Left lung (tissue), 14 donors: ENCODE results near the gene PGM2. TPM values are rescaled to one million over a fixed set of nuclear protein-coding genes. Genes with fewer than 3 reads are reported as not detected.
"Not testable (repeated sequence)": the region's sequence is repeated elsewhere in the genome, so short reads cannot be mapped to it uniquely, and the experiment has no call there.

ENCODE experiments used
- ATAC-seq: fragments of 200-7000 bp; cut with Tn5 transposase; one replicate; pipeline ENCODE4 v1.9.1; 2020; ENCODE audit warnings: moderate library complexity
- DNase-seq, 4 donors: peaks; one replicate each; pipeline ENCODE4 v3.0.0-alpha.2; 2013 to 2020
- H3K27ac ChIP-seq, 2 donors: fragments of 200-600 bp; sonication (generic) in 1 of 2; one replicate each; pipeline versions ENCODE4 v1.5.0 to v1.8.0; 2020 to 2021
- H3K27me3 ChIP-seq, 2 donors: fragments of 200-600 bp; sonication (generic) in 1 of 2; one replicate each; pipeline versions ENCODE4 v1.5.0 to v1.8.0; 2020 to 2021
- H3K36me3 ChIP-seq, 2 donors: fragments of 200-600 bp; sonication (generic) in 1 of 2; one replicate each; pipeline versions ENCODE4 v1.5.0 to v1.8.0; 2020 to 2021
- H3K4me1 ChIP-seq, 2 donors: fragments of 200-600 bp; one replicate each; pipeline ENCODE4 v1.8.0; 2021
- H3K4me3 ChIP-seq, 2 donors: fragments of 200-600 bp; sonication (generic) in 1 of 2; one replicate each; pipeline versions ENCODE4 v1.5.0 to v1.8.0; 2020 to 2021; ENCODE audit warnings: mild to moderate bottlenecking in 1 of 2
- H3K9me3 ChIP-seq, 2 donors: fragments of 200-600 bp; sonication (generic) in 1 of 2; one replicate each; pipeline versions ENCODE4 v1.5.0 to v1.8.0; 2020 to 2021
- intact Hi-C, 2 donors: fragments of 100-400 bp; cut with DNase I; formaldehyde crosslinking; loops; one replicate each; pipeline versions ENCODE4 v1.11.2 to v1.14.2; 2022
- long read RNA-seq, 12 donors: library from polyadenylated mRNA in 2 of 12; unstranded in 2 of 12; transcript quantifications; one replicate each; pipeline ENCODE4 v2.0.0 and lab custom pipeline, GENCODE V29; 2019 to 2026
- polyA plus RNA-seq, 6 donors: library from polyadenylated mRNA; unstranded; fragments of 120-200 nt; gene quantifications; one replicate each; pipeline ENCODE4 v1.2.1, GENCODE V29; 2013; ENCODE audit not compliant: insufficient read length in 6 of 6
- total RNA-seq, 2 donors: library from RNA; stranded (reverse); fragmentation: NEBNext Ultra II Directional; extraction: Animal tissue kit (Norgen Biotek cat#: 25700); gene quantifications; one replicate each; pipeline ENCODE4 v1.2.1, GENCODE V29; 2021
- TF ChIP-seq, protein P1 (sequence below), 2 donors: fragments of 200-600 bp; sonication (generic) in 1 of 2; IDR thresholded peaks; one replicate each; pipeline versions ENCODE4 v1.5.0 to v1.8.0; 2021; ENCODE audit warnings: antibody characterized with exemption in 2 of 2
- donor health status: DM: no; HTN: yes; CAD: no.
- donor health status: DM: no; HTN: no; CAD: no.

The PGM2 gene
- total RNA-seq (10 to 100 TPM; 23.0 to 27.9 TPM), polyA plus RNA-seq (10 to 100 TPM; 23.7 to 30.2 (median 27.2) TPM)
- long read RNA-seq, donor 1, transcript PGM2-201 (14 exons, 3,264 nt), result major isoform, 5 of 5 reads
- long read RNA-seq, donor 1, partial matches to known transcripts, result 0 of 5 reads
- long read RNA-seq, donor 1, other reads (novel, unspliced or antisense), result 0 of 5 reads
- long read RNA-seq, donor 2, transcript PGM2-201 (14 exons, 3,264 nt), result major isoform, 6 of 11 reads
- long read RNA-seq, donor 2, partial matches to known transcripts, result 5 of 11 reads
- long read RNA-seq, donor 2, other reads (novel, unspliced or antisense), result 0 of 11 reads
- long read RNA-seq, donor 3, transcript PGM2-201 (14 exons, 3,264 nt), result major isoform, 6 of 6 reads
- long read RNA-seq, donor 3, partial matches to known transcripts, result 0 of 6 reads
- long read RNA-seq, donor 3, other reads (novel, unspliced or antisense), result 0 of 6 reads
- long read RNA-seq, donor 4, transcript PGM2-201 (14 exons, 3,264 nt), result major isoform, 8 of 9 reads
- long read RNA-seq, donor 4, partial matches to known transcripts, result 1 of 9 reads
- long read RNA-seq, donor 4, other reads (novel, unspliced or antisense), result 0 of 9 reads
- long read RNA-seq, donor 5, partial matches to known transcripts, result 0 of 2 reads
- long read RNA-seq, donor 5, other reads (novel, unspliced or antisense), result 0 of 2 reads
- long read RNA-seq, donor 6, transcript PGM2-201 (14 exons, 3,264 nt), result major isoform, 5 of 5 reads
- long read RNA-seq, donor 6, partial matches to known transcripts, result 0 of 5 reads
- long read RNA-seq, donor 6, other reads (novel, unspliced or antisense), result 0 of 5 reads
- long read RNA-seq, donor 7, partial matches to known transcripts, result 0 of 4 reads
- long read RNA-seq, donor 7, other reads (novel, unspliced or antisense), result 0 of 4 reads
- long read RNA-seq, donor 8, transcript PGM2-201 (14 exons, 3,264 nt), result major isoform, 5 of 5 reads
- long read RNA-seq, donor 8, partial matches to known transcripts, result 0 of 5 reads
- long read RNA-seq, donor 8, other reads (novel, unspliced or antisense), result 0 of 5 reads
- long read RNA-seq, donor 9, result 0 reads
- long read RNA-seq, donor 10, partial matches to known transcripts, result 1 of 2 reads
- long read RNA-seq, donor 10, other reads (novel, unspliced or antisense), result 0 of 2 reads
- long read RNA-seq, donor 11, transcript PGM2-201 (14 exons, 3,264 nt), result major isoform, 5 of 5 reads
- long read RNA-seq, donor 11, partial matches to known transcripts, result 0 of 5 reads
- long read RNA-seq, donor 11, other reads (novel, unspliced or antisense), result 0 of 5 reads
- long read RNA-seq, donor 12, transcript PGM2-201 (14 exons, 3,264 nt), result major isoform, 6 of 6 reads
- long read RNA-seq, donor 12, partial matches to known transcripts, result 0 of 6 reads
- long read RNA-seq, donor 12, other reads (novel, unspliced or antisense), result 0 of 6 reads

DNA sequence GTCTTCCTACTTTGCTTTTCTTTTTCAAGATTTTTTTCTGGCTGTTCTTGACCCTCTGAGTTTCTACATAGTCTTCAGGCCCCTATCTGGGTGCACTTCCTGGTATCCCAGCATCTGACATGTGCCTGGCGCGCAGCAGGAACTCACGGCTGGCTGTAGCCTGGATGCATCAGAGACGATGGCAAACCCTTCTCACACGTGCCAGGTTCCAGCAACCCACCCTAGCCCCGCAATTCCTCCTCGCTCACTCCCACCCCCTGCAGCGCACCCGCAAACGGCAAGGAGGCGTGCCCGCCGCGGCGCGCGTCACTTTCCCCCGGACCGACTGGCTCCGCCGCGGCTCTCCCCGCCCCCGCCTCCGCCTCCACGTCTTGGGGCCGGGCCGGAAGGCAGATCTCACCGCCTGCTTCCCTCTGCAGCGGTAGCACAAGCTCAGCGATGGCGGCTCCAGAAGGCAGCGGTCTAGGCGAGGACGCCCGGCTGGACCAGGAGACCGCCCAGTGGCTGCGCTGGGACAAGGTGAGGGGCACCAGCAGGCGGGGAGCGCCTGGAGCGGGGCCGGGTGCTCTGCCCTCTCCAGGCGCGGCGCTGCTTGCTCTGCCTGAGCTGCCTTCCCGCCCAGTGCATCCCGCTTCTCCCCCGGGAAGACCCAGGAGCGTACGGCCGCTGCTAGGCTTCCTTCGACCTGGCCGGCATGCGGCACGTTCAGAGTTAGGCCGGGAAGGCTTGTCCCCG lies at the start of gene PGM2:
Gene PGM2 (plus strand): TSS at position 392 of the 735 bp plus-strand sequence. CDS start 47 bp downstream, at position 439.
- ATAC-seq (peak; percentile 97), DNase-seq (peak; percentile 81 to 99 (median 93))
- peak within 1 kb of the TSS; percentile 73 to 94 for H3K4me3 ChIP-seq
- intact Hi-C loops, result no loop called here
- H3K36me3 ChIP-seq, result peaks cover 0 to 14% of the 10 kb centered on the region in 2 donors
- no peaks in the 10 kb centered on the region for H3K27me3 ChIP-seq
- H3K9me3 ChIP-seq, result no peaks in the 10 kb centered on the region
- TF ChIP-seq, protein P1, sequence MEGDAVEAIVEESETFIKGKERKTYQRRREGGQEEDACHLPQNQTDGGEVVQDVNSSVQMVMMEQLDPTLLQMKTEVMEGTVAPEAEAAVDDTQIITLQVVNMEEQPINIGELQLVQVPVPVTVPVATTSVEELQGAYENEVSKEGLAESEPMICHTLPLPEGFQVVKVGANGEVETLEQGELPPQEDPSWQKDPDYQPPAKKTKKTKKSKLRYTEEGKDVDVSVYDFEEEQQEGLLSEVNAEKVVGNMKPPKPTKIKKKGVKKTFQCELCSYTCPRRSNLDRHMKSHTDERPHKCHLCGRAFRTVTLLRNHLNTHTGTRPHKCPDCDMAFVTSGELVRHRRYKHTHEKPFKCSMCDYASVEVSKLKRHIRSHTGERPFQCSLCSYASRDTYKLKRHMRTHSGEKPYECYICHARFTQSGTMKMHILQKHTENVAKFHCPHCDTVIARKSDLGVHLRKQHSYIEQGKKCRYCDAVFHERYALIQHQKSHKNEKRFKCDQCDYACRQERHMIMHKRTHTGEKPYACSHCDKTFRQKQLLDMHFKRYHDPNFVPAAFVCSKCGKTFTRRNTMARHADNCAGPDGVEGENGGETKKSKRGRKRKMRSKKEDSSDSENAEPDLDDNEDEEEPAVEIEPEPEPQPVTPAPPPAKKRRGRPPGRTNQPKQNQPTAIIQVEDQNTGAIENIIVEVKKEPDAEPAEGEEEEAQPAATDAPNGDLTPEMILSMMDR (IDR thresholded peaks at IDR 0.05), result no peak
- H3K27ac ChIP-seq, result peak within 1 kb of the TSS; percentile 81 to 85
- H3K4me1 ChIP-seq, result peaks cover 8 to 22% of the 10 kb centered on the region in 2 donors

DNA sequence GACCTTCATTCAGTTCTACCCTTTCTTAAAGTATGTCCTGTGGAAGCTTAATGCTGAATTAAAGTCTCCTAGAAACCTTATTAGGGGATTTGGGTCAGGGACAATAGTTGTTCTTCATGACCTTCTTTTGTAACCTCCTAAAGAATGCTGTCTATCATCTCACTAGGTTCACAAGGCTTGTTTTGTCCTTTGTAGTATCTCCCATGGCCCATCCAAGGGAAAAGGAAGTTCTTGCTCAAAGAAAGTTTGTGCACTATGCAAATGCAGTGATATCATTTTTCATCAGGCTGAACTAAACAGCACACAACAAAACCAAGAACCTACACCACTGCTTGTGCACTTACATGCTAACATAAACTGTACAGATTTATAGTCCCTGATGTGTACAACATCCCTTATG lies 46.6 kb upstream of the PGM2 start:
- Histone ChIP-seq H3K9me3 (no peaks in the 10 kb centered on the region), H3K4me1 (no peaks in the 10 kb centered on the region), H3K36me3 (no peaks in the 10 kb centered on the region), H3K4me3 (no peak overlapping the region), H3K27ac (no peak overlapping the region), H3K27me3 (no peaks in the 10 kb centered on the region)
- intact Hi-C loops, result no loop called here
- TF ChIP-seq, protein P1 (IDR thresholded peaks at IDR 0.05), result no peak
- DNase-seq, result no peak
- ATAC-seq, result no peak

DNA sequence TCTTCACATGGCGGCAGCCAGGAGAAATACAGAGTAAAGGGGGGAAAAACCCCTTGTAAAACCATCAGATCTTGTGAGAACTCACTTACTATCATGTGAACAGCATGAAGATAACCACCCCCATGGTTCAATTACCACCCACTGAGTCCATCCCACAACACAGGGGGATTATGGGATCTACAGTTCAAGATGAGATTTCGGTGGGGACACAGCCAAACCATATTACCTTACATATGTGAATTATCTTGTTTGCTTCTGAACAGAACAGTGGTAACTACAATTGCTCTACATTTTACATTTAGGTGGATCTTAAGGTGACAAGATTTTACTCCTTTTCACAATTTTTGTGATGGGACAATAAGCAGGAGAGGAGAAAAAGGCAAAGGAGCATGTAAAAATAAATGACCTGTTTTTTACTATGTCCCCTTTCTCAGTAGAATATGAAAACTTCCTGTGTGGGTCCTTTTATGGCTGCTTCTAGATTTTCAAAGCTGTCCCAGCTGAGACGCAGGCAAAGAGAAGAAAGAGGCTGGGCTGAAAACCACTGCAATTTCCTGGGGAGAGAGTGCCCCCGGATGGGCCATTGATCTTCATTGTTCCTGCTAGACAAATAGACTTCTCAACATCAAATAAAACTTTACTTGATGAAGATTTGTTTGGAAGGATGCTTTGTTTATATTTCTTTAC lies 45.9 kb upstream of the PGM2 start:
- ATAC-seq, result peak; percentile 52

DNA sequence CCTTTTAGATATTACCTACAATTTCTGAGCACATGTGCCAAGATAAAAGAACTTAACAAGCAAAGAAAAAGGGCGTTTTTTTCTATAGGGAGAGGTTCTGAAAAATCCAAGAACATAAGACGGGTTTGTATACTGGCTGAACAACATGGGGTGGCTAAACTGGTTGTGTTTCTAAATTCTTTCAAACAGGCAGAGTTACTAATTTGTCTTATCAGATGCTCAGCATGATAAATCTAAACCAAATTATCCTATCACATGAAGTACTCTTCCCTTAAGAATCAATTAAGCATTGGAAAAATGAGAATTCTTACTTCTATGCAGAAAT lies 45.4 kb upstream of the PGM2 start:
- DNase-seq, result no peak
- H3K4me1 ChIP-seq, result no peaks in the 10 kb centered on the region
- ATAC-seq, result no peak
- H3K36me3 ChIP-seq, result no peaks in the 10 kb centered on the region
- H3K9me3 ChIP-seq, result peaks cover 0 to 3% of the 10 kb centered on the region in 2 donors
- intact Hi-C loops, result no loop called here
- H3K27me3 ChIP-seq, result no peaks in the 10 kb centered on the region
- H3K27ac ChIP-seq, result no peak overlapping the region
- TF ChIP-seq, protein P1 (IDR thresholded peaks at IDR 0.05), result no peak
- no peak overlapping the region for H3K4me3 ChIP-seq

More for the DNA sequence above, 45.9 kb upstream of the PGM2 start:
- no peak for DNase-seq
- no peaks in the 10 kb centered on the region for H3K36me3 ChIP-seq
- TF ChIP-seq, protein P1 (IDR thresholded peaks at IDR 0.05), result no peak
- intact Hi-C loops, result no loop called here
- H3K27ac ChIP-seq, result no peak overlapping the region
- no peaks in the 10 kb centered on the region for H3K4me1 ChIP-seq
- H3K9me3 ChIP-seq, result no peaks in the 10 kb centered on the region
- H3K27me3 ChIP-seq, result no peaks in the 10 kb centered on the region
- H3K4me3 ChIP-seq, result no peak overlapping the region

DNA sequence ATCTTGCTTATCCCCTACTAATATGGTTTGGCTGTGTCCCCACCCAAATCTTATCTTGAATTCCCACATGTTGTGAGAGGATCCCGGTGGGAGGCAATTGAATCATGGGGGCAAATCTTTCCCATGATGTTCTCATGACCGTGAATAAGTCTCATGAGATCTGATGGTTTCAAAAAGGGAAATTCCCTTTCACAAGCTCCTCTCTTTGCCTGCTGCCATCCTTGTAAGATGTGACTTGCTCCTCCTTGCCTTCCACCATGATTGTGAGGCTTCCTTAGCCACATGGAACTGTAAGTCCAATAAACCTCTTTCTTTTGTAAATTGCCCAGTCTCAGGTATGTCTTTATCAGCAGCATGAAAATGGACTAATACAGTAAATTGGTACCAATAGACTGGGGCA lies 40.2 kb upstream of the PGM2 start:
- H3K27me3 ChIP-seq, H3K27ac ChIP-seq, DNase-seq, H3K36me3 ChIP-seq, ATAC-seq, intact Hi-C loops, H3K4me3 ChIP-seq, H3K4me1 ChIP-seq, H3K9me3 ChIP-seq: not testable (repeated sequence)

DNA sequence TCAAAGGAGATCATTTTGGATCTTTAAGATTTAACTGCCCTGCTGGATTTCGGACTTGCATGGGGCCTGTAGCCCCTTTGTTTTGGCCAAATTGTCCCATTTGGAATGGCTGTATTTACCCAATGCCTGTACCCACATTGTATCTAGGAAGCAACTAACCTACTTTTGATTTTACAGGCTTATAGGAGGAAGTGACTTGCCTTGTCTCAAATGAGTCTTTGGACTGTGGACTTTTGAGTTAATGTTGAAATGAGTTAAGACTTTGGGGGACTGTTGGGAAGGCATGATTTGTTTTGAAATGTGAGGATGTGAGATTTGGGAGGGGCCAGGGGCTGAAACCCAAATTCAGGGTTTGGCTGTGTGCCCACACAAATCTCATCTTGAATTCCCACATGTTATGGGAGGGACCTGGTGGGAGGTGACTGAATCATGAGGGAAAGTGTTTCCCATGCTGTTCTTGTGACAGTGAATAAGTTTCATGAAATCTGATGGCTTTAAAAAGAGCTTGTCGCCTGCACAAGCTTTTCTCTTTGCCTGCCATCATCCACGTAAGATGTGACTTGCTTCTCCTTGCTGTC lies 38.5 kb upstream of the PGM2 start:
- H3K9me3 ChIP-seq, H3K36me3 ChIP-seq, H3K4me3 ChIP-seq, H3K27ac ChIP-seq, H3K4me1 ChIP-seq, H3K27me3 ChIP-seq, intact Hi-C loops, ATAC-seq, DNase-seq: not testable (repeated sequence)
